Stomach (tissue), 4 donors: Measurements from ENCODE around the gene NCAM1.

ENCODE experiments used
- EP300 ChIP-seq: sonication (generic); formaldehyde crosslinking; IDR thresholded peaks from one replicate; pipeline ENCODE4 v1.6.1; 2017; ENCODE audit warnings: antibody characterized with exemption
- POLR2A ChIP-seq, 4 donors: fragments of 450-650 bp; IDR thresholded peaks; one replicate each; pipeline ENCODE4 v1.6.1; 2016; ENCODE audit warnings: antibody characterized with exemption in 4 of 4, control low read depth in 2 of 4, mild to moderate bottlenecking in 1 of 4, moderate library complexity in 1 of 4
- POLR2AphosphoS5 ChIP-seq, 3 donors: sonication (generic); formaldehyde crosslinking; IDR thresholded peaks; one replicate each; pipeline ENCODE4 v1.6.1; 2016; ENCODE audit warnings: antibody characterized with exemption in 3 of 3
- TF ChIP-seq, protein P1 (sequence below), 7 experiments: fragments of 450-650 bp in 4 of 7; fragments of 200-600 bp in 3 of 7; sonication (generic) in 3 of 7; IDR thresholded peaks; one replicate each; pipeline ENCODE4 v1.5.1; 2016 to 2019; ENCODE audit warnings: antibody characterized with exemption in 7 of 7, control low read depth in 2 of 7, mild to moderate bottlenecking in 1 of 7

DNA sequence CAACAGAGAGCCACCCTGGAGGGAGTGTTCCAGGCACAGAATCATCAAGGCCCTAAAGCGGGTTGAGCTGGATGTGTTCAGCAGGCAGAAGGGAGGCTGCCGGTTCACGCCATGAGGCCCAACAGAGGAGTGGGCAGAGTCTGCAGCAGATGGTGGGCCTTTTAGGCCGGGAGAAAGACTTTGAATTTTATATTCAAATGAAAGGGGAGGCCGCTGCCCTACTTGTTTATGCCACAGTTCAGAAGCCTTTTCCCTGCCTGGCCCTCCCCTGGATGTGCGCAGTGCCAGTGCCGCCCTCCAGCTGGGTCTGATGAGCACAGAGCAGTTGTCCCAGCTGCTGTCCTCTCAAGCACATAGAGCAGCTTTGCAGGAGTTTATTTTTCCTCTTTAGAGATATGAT lies 306.3 kb downstream of the NCAM1 start:
- TF ChIP-seq, protein P1, sequence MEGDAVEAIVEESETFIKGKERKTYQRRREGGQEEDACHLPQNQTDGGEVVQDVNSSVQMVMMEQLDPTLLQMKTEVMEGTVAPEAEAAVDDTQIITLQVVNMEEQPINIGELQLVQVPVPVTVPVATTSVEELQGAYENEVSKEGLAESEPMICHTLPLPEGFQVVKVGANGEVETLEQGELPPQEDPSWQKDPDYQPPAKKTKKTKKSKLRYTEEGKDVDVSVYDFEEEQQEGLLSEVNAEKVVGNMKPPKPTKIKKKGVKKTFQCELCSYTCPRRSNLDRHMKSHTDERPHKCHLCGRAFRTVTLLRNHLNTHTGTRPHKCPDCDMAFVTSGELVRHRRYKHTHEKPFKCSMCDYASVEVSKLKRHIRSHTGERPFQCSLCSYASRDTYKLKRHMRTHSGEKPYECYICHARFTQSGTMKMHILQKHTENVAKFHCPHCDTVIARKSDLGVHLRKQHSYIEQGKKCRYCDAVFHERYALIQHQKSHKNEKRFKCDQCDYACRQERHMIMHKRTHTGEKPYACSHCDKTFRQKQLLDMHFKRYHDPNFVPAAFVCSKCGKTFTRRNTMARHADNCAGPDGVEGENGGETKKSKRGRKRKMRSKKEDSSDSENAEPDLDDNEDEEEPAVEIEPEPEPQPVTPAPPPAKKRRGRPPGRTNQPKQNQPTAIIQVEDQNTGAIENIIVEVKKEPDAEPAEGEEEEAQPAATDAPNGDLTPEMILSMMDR (IDR thresholded peaks at IDR 0.05), result no peak
- TF ChIP-seq EP300 (no peak), POLR2A (IDR thresholded peaks at IDR 0.05) (no peak), POLR2AphosphoS5 (IDR thresholded peaks at IDR 0.05) (no peak)
